Measurements from ENCODE around the gene HDC. TPM values are rescaled to one million over a fixed set of nuclear protein-coding genes. Genes with fewer than 3 reads are reported as not detected.

Gene HDC
- total RNA-seq, 1 experiment from 2014 or later, result not detected

GRCh38 chr15:50192164-50192563 lies 73.4 kb downstream of the HDC start:
- CTCF ChIA-PET, result no interaction called here
- Histone ChIP-seq H3K27ac (ENCODE audit: low read length) (no peak overlapping the region), H3K36me3 (ENCODE audit: control insufficient read depth, insufficient read depth, low read length) (no peaks in the 10 kb centered on the region), H3K4me3 (ENCODE audit: low read depth in 2 of 2, low read length in 2 of 2) (no peak overlapping the region), H3K9me3 (ENCODE audit: control insufficient read depth, insufficient read depth, low read depth, low read length) (no peaks in the 10 kb centered on the region), H3K27me3 (ENCODE audit: control insufficient read depth, insufficient read depth, low read length) (peaks cover 2% of the 10 kb centered on the region; the same call in 1 of the 2 replicates), H3K4me1 (ENCODE audit: control insufficient read depth, insufficient read depth, low read length) (no peaks in the 10 kb centered on the region)
- POLR2A ChIA-PET, result no interaction called here
- intact Hi-C loops (cut with micrococcal nuclease; ENCODE audit: unreplicated experiment) (no loop called here), in situ Hi-C loops (cut with HindIII; ENCODE audit: low pct_unique_long_range_greater_than_20kb, low sequenced_read_pairs) (no loop called here)
- DNase-seq (ENCODE audit: low read depth, low spot score) (no peak), ATAC-seq (no peak)
- TF ChIP-seq TCF7L2 (IDR thresholded peaks at IDR 0.05; ENCODE audit: low read depth, low read length) (no peak), POLR2AphosphoS5 (IDR thresholded peaks at IDR 0.05; ENCODE audit: low read depth, low read length) (no peak)
- BruUV-seq (replicated peaks), result no TSS peak

Other genes starting within 250 kb of the HDC start
- not detected for gene ATP8B4, start 146.5 kb downstream of the HDC start, total RNA-seq (2021; ENCODE audit: unreplicated experiment)
- 0.18 TPM for gene SLC27A2, start 83.5 kb downstream of the HDC start, total RNA-seq (2021; ENCODE audit: unreplicated experiment)
- 20.0 TPM for gene GABPB1, start 89.5 kb upstream of the HDC start, total RNA-seq (2021; ENCODE audit: unreplicated experiment)
- gene USP8, start 158.7 kb upstream of the HDC start, total RNA-seq (2021; ENCODE audit: unreplicated experiment), result 57.3 TPM

Data from Panc1 (cell line).